H1 (cell line): ENCODE results near the gene UNC50.

ENCODE experiments used
- EGR1 ChIP-seq: IDR thresholded peaks from 2 replicates; pipeline ENCODE4 v1.6.1; 2011; ENCODE audit warnings: low read depth, low read length, borderline replicate concordance
- GTF2F1 ChIP-seq: IDR thresholded peaks from 2 replicates; pipeline ENCODE4 v1.6.1; 2012; ENCODE audit warnings: low read depth, low read length, improper control_type of control experiment, borderline replicate concordance
- POLR2AphosphoS5 ChIP-seq: IDR thresholded peaks from 2 replicates; pipeline ENCODE4 v1.6.1; 2011; ENCODE audit warnings: low read depth, low read length
- SIX5 ChIP-seq: IDR thresholded peaks from 2 replicates; pipeline ENCODE4 v1.6.1; 2011; ENCODE audit warnings: mild to moderate bottlenecking, low read depth, low read length
- SRF ChIP-seq: IDR thresholded peaks from 2 replicates; pipeline ENCODE4 v1.6.1; 2011; ENCODE audit warnings: mild to moderate bottlenecking, low read depth, low read length, moderate library complexity
- TEAD4 ChIP-seq: IDR thresholded peaks from 2 replicates; pipeline ENCODE4 v1.6.1; 2012; ENCODE audit warnings: low read depth, low read length, inconsistent platforms, mixed read lengths
- ZNF274 ChIP-seq: IDR thresholded peaks from 2 replicates; pipeline ENCODE4 v1.7.0; 2012; ENCODE audit warnings: low read length, borderline replicate concordance; ENCODE audit errors: extremely low read depth
- TF ChIP-seq, protein P1 (sequence below): IDR thresholded peaks from 2 replicates; pipeline ENCODE4 v1.6.1; 2012; ENCODE audit warnings: inconsistent platforms
- TF ChIP-seq, protein P2 (sequence below), 3 experiments: IDR thresholded peaks; 1 replicate in 2 of 3; 2 replicates in 1 of 3; pipeline versions ENCODE4 v1.5.1 to v1.6.1; 2011; ENCODE audit warnings: low read length in 3 of 3, mild to moderate bottlenecking in 3 of 3, inconsistent platforms in 2 of 3, low read depth in 1 of 3, moderate library complexity in 1 of 3; ENCODE audit not compliant: insufficient read depth in 1 of 3; ENCODE audit errors: control extremely low read depth in 1 of 3

DNA sequence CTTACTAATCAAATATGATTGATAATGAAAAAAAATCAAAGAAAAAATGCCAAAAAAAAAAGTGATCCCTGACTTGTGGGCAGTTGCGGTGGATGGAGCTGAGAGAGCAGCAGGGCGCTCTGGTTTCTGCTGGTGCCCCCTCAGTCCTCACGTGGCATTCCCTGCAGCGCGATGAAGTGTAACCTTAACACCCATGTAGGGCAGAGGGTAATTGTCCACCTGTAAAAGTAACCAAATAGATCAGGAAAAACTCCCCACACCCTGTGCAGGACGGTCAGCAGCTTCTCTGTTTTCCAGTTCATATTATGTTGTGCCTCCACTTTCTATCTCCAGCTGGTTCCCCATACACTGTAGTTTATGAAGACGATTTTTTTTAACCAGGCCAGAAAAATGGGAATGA, 25.1 kb upstream of the UNC50 start:
- TF ChIP-seq, protein P1, sequence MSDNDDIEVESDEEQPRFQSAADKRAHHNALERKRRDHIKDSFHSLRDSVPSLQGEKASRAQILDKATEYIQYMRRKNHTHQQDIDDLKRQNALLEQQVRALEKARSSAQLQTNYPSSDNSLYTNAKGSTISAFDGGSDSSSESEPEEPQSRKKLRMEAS = no peak
- TF ChIP-seq, protein P2, sequence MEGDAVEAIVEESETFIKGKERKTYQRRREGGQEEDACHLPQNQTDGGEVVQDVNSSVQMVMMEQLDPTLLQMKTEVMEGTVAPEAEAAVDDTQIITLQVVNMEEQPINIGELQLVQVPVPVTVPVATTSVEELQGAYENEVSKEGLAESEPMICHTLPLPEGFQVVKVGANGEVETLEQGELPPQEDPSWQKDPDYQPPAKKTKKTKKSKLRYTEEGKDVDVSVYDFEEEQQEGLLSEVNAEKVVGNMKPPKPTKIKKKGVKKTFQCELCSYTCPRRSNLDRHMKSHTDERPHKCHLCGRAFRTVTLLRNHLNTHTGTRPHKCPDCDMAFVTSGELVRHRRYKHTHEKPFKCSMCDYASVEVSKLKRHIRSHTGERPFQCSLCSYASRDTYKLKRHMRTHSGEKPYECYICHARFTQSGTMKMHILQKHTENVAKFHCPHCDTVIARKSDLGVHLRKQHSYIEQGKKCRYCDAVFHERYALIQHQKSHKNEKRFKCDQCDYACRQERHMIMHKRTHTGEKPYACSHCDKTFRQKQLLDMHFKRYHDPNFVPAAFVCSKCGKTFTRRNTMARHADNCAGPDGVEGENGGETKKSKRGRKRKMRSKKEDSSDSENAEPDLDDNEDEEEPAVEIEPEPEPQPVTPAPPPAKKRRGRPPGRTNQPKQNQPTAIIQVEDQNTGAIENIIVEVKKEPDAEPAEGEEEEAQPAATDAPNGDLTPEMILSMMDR (IDR thresholded peaks at IDR 0.05; ENCODE audit: control extremely low read depth in 1 of 3, insufficient read depth in 1 of 3, low read depth in 1 of 3, low read length in 3 of 3) = no peak
- TF ChIP-seq ZNF274 = no peak
- no peak for TF ChIP-seq GTF2F1
- TF ChIP-seq EGR1 = no peak
- TF ChIP-seq SRF = no peak
- no peak for TF ChIP-seq TEAD4
- no peak for TF ChIP-seq SIX5
- TF ChIP-seq POLR2AphosphoS5 = no peak
